ENCODE data around the gene MAP1LC3B2.

The MAP1LC3B2 gene

DNA sequence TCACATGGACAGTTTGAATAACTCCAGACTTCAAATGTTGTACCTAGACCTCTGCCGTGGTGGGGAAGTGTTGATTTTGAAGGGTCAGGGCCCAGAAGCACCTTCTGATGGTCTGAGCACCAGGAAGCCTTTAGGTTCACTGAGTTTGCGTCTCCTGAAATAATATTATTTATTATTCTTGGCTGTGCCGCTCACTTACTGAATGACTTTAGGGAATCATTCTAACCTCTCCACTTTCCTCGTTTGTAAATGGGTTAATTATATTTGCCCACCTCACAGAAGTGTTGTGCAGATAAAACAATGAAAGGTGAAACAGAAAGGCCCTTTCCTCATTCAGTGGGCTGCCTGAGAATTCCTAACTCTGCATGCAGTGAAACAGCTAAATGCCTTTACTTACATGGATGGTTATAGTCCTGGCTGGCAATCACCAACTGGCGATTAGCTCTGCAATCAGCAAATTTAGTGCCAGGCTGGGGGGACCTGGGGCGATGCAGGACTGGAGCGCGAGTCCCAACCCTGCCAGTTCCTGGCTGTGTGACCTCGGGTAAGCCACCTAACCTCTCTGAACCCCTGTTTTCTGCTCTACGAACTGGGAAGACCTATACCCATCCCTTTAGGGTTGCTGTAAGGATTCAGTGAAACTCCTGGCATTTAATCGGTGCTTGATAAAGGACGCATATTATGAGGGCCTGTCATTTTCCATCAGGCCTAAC, 57.5 kb downstream of the MAP1LC3B2 start:
- no peak for DNase-seq

DNA sequence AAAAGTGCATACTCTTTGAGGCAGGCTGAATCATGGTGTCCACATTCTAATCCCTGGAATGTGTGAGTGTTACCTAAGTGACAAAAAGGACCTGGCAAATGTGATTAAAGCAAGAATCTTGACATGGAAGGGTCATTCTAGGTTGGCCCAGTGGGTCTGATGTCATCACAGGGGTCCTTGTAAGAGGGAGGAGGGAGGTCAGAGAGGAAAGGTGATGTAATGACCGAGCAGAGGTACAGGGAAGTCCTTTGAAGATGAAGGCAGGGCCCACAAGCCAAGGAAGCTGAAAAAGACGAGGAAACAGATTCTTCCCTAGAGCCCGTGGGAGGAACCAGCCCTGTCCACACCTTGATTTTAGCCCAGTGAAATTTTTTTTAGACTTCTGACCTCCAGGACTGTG, 60.1 kb downstream of the MAP1LC3B2 start:
- no peak for DNase-seq

DNA sequence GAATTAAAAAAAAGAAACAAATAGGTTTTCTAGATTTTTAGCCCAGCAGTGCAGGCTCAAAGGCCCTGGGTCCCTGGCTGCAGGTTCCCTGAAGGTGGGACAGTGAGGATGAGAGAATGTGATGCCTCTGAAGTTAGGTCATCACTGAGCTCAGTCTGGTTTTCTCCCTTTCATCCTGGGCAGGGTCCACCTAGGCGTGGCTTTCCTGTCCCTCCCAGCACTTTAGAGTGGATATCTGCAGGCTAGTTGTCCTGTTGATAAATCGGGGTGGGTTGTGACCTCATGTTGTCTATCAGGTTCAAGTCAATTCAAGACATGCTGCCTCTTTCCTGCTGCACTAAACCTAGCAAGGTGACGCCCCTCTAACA, 60.9 kb downstream of the MAP1LC3B2 start:
- no peak for DNase-seq

DNA sequence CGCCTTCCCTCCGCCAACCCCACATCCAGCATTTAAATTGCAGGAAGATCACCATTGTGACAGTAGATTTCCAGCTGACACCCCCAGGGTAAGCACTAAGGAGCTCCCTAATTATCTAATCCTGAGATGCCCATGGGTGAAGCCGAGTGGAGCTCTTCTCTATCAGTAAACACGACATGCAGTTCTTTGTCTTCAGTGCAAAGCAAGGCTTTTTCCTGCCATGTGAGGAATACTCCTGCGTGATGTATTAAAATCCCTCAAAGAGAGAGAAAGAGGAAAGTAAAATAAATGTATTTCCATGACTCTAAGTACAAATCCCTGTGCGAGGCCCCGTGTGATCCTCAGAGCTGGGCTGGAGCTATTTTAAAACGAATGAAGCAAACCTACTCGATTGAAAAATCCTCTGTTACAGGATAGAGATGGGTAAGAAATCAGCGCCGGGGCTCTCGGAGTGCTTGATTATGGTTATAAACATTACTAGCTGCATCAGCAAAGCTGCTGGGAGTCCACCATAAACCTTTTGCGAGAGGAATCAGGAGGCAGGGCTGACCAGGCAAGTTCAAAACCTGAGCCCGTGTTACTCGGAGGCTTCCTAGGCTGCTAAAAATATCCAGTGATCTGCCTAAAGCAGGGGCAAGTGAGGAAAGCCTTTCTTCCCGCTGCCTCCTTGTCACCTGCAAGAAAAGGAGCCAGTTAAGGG, 61.5 kb downstream of the MAP1LC3B2 start:
- DNase-seq = no peak

DNA sequence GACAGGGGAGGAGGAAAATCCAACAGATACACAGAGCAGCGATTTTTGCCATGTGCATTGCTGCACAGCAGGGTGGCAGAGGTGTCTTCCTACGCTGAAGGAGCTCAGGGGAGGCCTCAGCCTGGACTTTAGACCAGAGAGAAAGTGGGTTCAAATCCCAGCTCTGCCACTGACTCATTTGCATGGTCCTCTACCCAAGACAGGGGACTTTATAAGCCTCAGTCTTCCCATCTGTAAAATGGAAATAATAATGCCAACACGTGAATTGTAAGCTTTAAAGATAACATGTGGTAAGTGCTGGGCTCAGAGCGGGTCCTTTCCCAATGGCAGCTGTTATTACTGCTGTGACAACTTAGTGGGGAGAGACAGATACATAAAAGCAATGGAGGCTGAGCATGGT, 62.0 kb downstream of the MAP1LC3B2 start:
- no peak for DNase-seq

DNA sequence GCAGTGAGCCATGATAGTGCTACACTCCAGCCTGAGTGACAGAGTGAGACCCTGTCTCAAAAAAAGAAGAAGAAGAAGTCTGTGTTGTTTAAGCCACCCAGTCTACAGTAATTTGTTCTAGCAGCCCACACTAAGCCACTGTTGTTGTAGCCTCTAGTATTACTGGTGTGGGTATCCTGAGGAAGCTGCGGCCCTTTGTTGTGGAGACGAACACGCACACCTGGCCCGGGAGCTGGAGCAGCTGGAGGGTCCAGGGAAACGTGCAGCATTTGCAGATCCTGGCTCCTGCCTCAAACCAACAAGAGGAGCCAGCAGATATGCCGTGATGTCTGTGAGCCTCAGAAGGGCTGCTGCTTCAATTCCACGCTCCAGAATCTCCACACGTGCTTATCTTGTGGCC, 65.3 kb downstream of the MAP1LC3B2 start:
- DNase-seq = peak in 1 of 2 experiments; percentile 45

DNA sequence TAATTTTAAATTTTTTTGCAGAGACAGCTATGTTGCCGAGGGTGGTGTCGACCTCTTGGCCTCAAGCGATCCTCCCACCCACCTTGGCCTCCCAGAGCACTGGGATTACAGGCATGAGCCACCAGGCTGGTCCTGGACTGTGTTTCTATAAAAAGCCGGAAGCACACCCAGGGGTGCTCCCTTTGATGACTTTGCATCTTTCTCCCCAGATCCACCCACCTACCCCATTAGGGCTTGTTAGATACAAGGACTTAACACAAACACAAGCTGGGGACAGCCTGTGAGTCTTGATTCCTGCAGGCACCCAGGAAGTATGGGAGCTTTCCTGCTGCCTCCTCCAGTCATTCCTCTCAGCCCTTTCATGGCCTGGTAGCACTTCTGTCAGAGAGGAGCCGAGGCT, 67.0 kb downstream of the MAP1LC3B2 start:
- no peak for DNase-seq

Data from SHP77 (cell line).